Measurements from ENCODE around the gene HBM. TPM values are rescaled to one million over a fixed set of nuclear protein-coding genes. Genes with fewer than 3 reads are reported as not detected.
"Not testable (repeated sequence)": the region's sequence is repeated elsewhere in the genome, so short reads cannot be mapped to it uniquely, and the experiment has no call there.

Gene HBM
- total RNA-seq, 4 donors from 2014 or later = 3.3 TPM; not detected in 3

- peaks cover 0 to 26% (median 3%) of the 10 kb centered on the region in 4 donors for H3K4me1 ChIP-seq
- H3K27me3 ChIP-seq = peaks cover 0 to 77% of the 10 kb centered on the region in 2 donors
- 16 to 21% methylated on average over 7 to 8 of the region's 8 CpGs for WGBS, 2 donors
- H3K36me3 ChIP-seq = no peaks in the 10 kb centered on the region
- no peak overlapping the region for H3K27ac ChIP-seq
- no peak for DNase-seq (ENCODE audit: low spot score in 2 of 2)
- H3K4me3 ChIP-seq = no peak overlapping the region
- TF ChIP-seq POLR2A (IDR thresholded peaks at IDR 0.05) (no peak), EP300 (IDR thresholded peaks at IDR 0.05) (no peak)
- TF ChIP-seq, protein P1, sequence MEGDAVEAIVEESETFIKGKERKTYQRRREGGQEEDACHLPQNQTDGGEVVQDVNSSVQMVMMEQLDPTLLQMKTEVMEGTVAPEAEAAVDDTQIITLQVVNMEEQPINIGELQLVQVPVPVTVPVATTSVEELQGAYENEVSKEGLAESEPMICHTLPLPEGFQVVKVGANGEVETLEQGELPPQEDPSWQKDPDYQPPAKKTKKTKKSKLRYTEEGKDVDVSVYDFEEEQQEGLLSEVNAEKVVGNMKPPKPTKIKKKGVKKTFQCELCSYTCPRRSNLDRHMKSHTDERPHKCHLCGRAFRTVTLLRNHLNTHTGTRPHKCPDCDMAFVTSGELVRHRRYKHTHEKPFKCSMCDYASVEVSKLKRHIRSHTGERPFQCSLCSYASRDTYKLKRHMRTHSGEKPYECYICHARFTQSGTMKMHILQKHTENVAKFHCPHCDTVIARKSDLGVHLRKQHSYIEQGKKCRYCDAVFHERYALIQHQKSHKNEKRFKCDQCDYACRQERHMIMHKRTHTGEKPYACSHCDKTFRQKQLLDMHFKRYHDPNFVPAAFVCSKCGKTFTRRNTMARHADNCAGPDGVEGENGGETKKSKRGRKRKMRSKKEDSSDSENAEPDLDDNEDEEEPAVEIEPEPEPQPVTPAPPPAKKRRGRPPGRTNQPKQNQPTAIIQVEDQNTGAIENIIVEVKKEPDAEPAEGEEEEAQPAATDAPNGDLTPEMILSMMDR (IDR thresholded peaks at IDR 0.05) = no peak
- H3K9me3 ChIP-seq = no peaks in the 10 kb centered on the region
Measured at GRCh38 chr16:175011-175949, 9.5 kb downstream of the HBM start.

DNA sequence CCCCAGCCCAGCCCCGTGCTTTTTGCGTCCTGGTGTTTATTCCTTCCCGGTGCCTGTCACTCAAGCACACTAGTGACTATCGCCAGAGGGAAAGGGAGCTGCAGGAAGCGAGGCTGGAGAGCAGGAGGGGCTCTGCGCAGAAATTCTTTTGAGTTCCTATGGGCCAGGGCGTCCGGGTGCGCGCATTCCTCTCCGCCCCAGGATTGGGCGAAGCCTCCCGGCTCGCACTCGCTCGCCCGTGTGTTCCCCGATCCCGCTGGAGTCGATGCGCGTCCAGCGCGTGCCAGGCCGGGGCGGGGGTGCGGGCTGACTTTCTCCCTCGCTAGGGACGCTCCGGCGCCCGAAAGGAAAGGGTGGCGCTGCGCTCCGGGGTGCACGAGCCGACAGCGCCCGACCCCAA, 10.2 kb downstream of the HBM start:
- not testable (repeated sequence) for H3K4me3 ChIP-seq; H3K27ac ChIP-seq; DNase-seq (ENCODE audit: low spot score in 2 of 2); H3K36me3 ChIP-seq; H3K9me3 ChIP-seq
- WGBS, 2 donors = no CpG with 5 or more reads among the region's 39 CpGs
- peaks cover 0 to 33% (median 10%) of the 10 kb centered on the region in 4 donors for H3K4me1 ChIP-seq
- H3K27me3 ChIP-seq = peaks cover 0 to 76% of the 10 kb centered on the region in 2 donors

DNA sequence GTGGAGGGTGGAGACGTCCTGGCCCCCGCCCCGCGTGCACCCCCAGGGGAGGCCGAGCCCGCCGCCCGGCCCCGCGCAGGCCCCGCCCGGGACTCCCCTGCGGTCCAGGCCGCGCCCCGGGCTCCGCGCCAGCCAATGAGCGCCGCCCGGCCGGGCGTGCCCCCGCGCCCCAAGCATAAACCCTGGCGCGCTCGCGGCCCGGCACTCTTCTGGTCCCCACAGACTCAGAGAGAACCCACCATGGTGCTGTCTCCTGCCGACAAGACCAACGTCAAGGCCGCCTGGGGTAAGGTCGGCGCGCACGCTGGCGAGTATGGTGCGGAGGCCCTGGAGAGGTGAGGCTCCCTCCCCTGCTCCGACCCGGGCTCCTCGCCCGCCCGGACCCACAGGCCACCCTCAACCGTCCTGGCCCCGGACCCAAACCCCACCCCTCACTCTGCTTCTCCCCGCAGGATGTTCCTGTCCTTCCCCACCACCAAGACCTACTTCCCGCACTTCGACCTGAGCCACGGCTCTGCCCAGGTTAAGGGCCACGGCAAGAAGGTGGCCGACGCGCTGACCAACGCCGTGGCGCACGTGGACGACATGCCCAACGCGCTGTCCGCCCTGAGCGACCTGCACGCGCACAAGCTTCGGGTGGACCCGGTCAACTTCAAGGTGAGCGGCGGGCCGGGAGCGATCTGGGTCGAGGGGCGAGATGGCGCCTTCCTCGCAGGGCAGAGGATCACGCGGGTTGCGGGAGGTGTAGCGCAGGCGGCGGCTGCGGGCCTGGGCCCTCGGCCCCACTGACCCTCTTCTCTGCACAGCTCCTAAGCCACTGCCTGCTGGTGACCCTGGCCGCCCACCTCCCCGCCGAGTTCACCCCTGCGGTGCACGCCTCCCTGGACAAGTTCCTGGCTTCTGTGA, 11.0 kb downstream of the HBM start, which contains the start of gene HBA1:
Gene HBA1, plus strand, starts transcription at position 204 of the 906 bp plus-strand sequence. Its CDS starts 37 bp downstream, at position 241.
- Histone ChIP-seq H3K4me1 (peaks cover 0 to 40% (median 15%) of the 10 kb centered on the region in 4 donors), H3K27me3 (peaks cover 0 to 72% of the 10 kb centered on the region in 2 donors)
- not testable (repeated sequence) for H3K27ac ChIP-seq; H3K36me3 ChIP-seq; H3K9me3 ChIP-seq; DNase-seq (ENCODE audit: low spot score in 2 of 2); H3K4me3 ChIP-seq
- WGBS, 2 donors = 0 to 3% methylated on average over 1 to 6 of the region's 88 CpGs

DNA sequence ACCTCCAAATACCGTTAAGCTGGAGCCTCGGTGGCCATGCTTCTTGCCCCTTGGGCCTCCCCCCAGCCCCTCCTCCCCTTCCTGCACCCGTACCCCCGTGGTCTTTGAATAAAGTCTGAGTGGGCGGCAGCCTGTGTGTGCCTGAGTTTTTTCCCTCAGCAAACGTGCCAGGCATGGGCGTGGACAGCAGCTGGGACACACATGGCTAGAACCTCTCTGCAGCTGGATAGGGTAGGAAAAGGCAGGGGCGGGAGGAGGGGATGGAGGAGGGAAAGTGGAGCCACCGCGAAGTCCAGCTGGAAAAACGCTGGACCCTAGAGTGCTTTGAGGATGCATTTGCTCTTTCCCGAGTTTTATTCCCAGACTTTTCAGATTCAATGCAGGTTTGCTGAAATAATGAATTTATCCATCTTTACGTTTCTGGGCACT, 11.6 kb downstream of the HBM start:
- no peak for DNase-seq (ENCODE audit: low spot score in 2 of 2)
- TF ChIP-seq EP300 (IDR thresholded peaks at IDR 0.05) (no peak), POLR2A (IDR thresholded peaks at IDR 0.05) (no peak)
- TF ChIP-seq, protein P1 (IDR thresholded peaks at IDR 0.05) = no peak
- H3K4me3 ChIP-seq = no peak overlapping the region
- H3K4me1 ChIP-seq = peaks cover 0 to 40% (median 15%) of the 10 kb centered on the region in 4 donors
- H3K27me3 ChIP-seq = peaks cover 0 to 68% of the 10 kb centered on the region in 2 donors
- 5 to 10% methylated on average over 13 of the region's 13 CpGs for WGBS, 2 donors
- no peaks in the 10 kb centered on the region for H3K9me3 ChIP-seq
- no peaks in the 10 kb centered on the region for H3K36me3 ChIP-seq
- H3K27ac ChIP-seq = no peak overlapping the region

DNA sequence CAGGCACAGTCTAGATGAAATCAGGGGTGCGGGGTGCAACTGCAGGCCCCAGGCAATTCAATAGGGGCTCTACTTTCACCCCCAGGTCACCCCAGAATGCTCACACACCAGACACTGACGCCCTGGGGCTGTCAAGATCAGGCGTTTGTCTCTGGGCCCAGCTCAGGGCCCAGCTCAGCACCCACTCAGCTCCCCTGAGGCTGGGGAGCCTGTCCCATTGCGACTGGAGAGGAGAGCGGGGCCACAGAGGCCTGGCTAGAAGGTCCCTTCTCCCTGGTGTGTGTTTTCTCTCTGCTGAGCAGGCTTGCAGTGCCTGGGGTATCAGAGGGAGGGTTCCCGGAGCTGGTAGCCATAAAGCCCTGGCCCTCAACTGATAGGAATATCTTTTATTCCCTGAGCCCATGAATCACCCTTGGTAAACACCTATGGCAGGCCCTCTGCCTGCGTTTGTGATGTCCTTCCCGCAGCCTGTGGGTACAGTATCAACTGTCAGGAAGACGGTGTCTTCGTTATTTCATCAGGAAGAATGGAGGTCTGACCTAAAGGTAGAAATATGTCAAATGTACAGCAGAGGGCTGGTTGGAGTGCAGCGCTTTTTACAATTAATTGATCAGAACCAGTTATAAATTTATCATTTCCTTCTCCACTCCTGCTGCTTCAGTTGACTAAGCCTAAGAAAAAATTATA, 12.3 kb downstream of the HBM start:
- TF ChIP-seq EP300 (IDR thresholded peaks at IDR 0.05) (no peak), POLR2A (IDR thresholded peaks at IDR 0.05) (no peak)
- TF ChIP-seq, protein P1 (IDR thresholded peaks at IDR 0.05) = no peak
- H3K27ac ChIP-seq = no peak overlapping the region
- no peak overlapping the region for H3K4me3 ChIP-seq
- H3K27me3 ChIP-seq = peaks cover 0 to 67% of the 10 kb centered on the region in 2 donors
- WGBS, 2 donors = 71 to 75% methylated on average over 11 of the region's 11 CpGs
- H3K36me3 ChIP-seq = no peaks in the 10 kb centered on the region
- H3K9me3 ChIP-seq = no peaks in the 10 kb centered on the region
- H3K4me1 ChIP-seq = peaks cover 0 to 40% (median 15%) of the 10 kb centered on the region in 4 donors
- DNase-seq (ENCODE audit: low spot score in 2 of 2) = no peak

Measured in tibial nerve (tissue), 4 donors.